Muscle layer of duodenum (tissue), 2 donors: ENCODE data around the gene FCGBP.
A peak's percentile ranks its signal among the peaks of the same experiment; 100 is the strongest.
"Not testable (repeated sequence)": the region's sequence is repeated elsewhere in the genome, so short reads cannot be mapped to it uniquely, and the experiment has no call there.

Source experiments
- H3K27ac ChIP-seq: one replicate; pipeline ENCODE4 v1.7.0; 2013; ENCODE audit warnings: mild to moderate bottlenecking, low read length
- H3K27me3 ChIP-seq: one replicate; pipeline ENCODE4 v1.7.0; 2013; ENCODE audit warnings: low read depth, mild to moderate bottlenecking, control low read depth, low read length
- H3K36me3 ChIP-seq, 2 donors: one replicate each; pipeline ENCODE4 v1.7.0; 2013; ENCODE audit warnings: low read length in 2 of 2, control low read depth in 1 of 2, mild to moderate bottlenecking in 1 of 2; ENCODE audit not compliant: insufficient read depth in 2 of 2, control insufficient read depth in 1 of 2
- H3K4me1 ChIP-seq, 2 donors: one replicate each; pipeline ENCODE4 v1.7.0; 2013; ENCODE audit warnings: low read length in 2 of 2, mild to moderate bottlenecking in 2 of 2, control low read depth in 1 of 2, moderate library complexity in 1 of 2; ENCODE audit not compliant: insufficient read depth in 2 of 2, control insufficient read depth in 1 of 2
- H3K4me3 ChIP-seq, 2 donors: one replicate each; pipeline ENCODE4 v1.7.0; 2013; ENCODE audit warnings: low read length in 2 of 2, low read depth in 1 of 2, mild to moderate bottlenecking in 1 of 2
- H3K9me3 ChIP-seq, 2 donors: one replicate each; pipeline ENCODE4 v1.7.0; 2013; ENCODE audit warnings: low read length in 2 of 2, control low read depth in 1 of 2, mild to moderate bottlenecking in 1 of 2; ENCODE audit not compliant: control insufficient read depth in 1 of 2
- donor health status: healthy.

The FCGBP gene

GRCh38 chr19:39967561-39967960, 33.1 kb upstream of the FCGBP start:
- Histone ChIP-seq H3K27ac (no peak overlapping the region), H3K36me3 (peaks cover 0 to 3% of the 10 kb centered on the region in 2 donors), H3K4me3 (no peak overlapping the region), H3K27me3 (no peaks in the 10 kb centered on the region), H3K4me1 (peaks cover 7 to 10% of the 10 kb centered on the region in 2 donors), H3K9me3 (no peaks in the 10 kb centered on the region)

- H3K36me3 ChIP-seq: no peaks in the 10 kb centered on the region
- H3K4me3 ChIP-seq: no peak overlapping the region
- H3K4me1 ChIP-seq: peaks cover under 1 to 2% of the 10 kb centered on the region in 2 donors
- no peaks in the 10 kb centered on the region for H3K27me3 ChIP-seq
- no peak overlapping the region for H3K27ac ChIP-seq
- H3K9me3 ChIP-seq: no peaks in the 10 kb centered on the region
Measured at GRCh38 chr19:39966617-39967016, 32.2 kb upstream of the FCGBP start.

- Histone ChIP-seq H3K36me3 (no peaks in the 10 kb centered on the region), H3K4me3 (no peak overlapping the region), H3K27ac (no peak overlapping the region), H3K4me1 (no peaks in the 10 kb centered on the region), H3K9me3 (no peaks in the 10 kb centered on the region), H3K27me3 (no peaks in the 10 kb centered on the region)
Measured at GRCh38 chr19:39963898-39964297, 29.5 kb upstream of the FCGBP start.

GRCh38 chr19:39959407-39959806, 25.0 kb upstream of the FCGBP start:
- not testable (repeated sequence) for H3K36me3 ChIP-seq, H3K4me3 ChIP-seq, H3K27me3 ChIP-seq, H3K4me1 ChIP-seq, H3K27ac ChIP-seq, H3K9me3 ChIP-seq

GRCh38 chr19:39958942-39959341, 24.5 kb upstream of the FCGBP start:
- not testable (repeated sequence) for H3K27me3 ChIP-seq, H3K4me3 ChIP-seq, H3K36me3 ChIP-seq, H3K27ac ChIP-seq, H3K9me3 ChIP-seq, H3K4me1 ChIP-seq

- H3K9me3 ChIP-seq, H3K27ac ChIP-seq: not testable (repeated sequence)
Measured at GRCh38 chr19:39957886-39958285, 23.5 kb upstream of the FCGBP start.

GRCh38 chr19:39953915-39954314, 19.5 kb upstream of the FCGBP start:
- H3K9me3 ChIP-seq: no peaks in the 10 kb centered on the region
- no peak overlapping the region for H3K4me3 ChIP-seq
- no peaks in the 10 kb centered on the region for H3K27me3 ChIP-seq
- no peak overlapping the region for H3K27ac ChIP-seq
- no peaks in the 10 kb centered on the region for H3K36me3 ChIP-seq
- no peaks in the 10 kb centered on the region for H3K4me1 ChIP-seq

More at GRCh38 chr19:39957886-39958285, 23.5 kb upstream of the FCGBP start:
- H3K27me3 ChIP-seq, H3K4me3 ChIP-seq, H3K36me3 ChIP-seq, H3K4me1 ChIP-seq: not testable (repeated sequence)

- H3K27ac ChIP-seq: no peak overlapping the region
Measured at GRCh38 chr19:39951686-39952085, 17.3 kb upstream of the FCGBP start.

GRCh38 chr19:39951065-39951650, 16.7 kb upstream of the FCGBP start:
- Histone ChIP-seq H3K9me3 (no peaks in the 10 kb centered on the region), H3K4me3 (no peak overlapping the region), H3K27ac (no peak overlapping the region), H3K27me3 (no peaks in the 10 kb centered on the region), H3K36me3 (no peaks in the 10 kb centered on the region), H3K4me1 (no peaks in the 10 kb centered on the region)

More at GRCh38 chr19:39951686-39952085, 17.3 kb upstream of the FCGBP start:
- Histone ChIP-seq H3K9me3 (no peaks in the 10 kb centered on the region), H3K36me3 (no peaks in the 10 kb centered on the region), H3K27me3 (no peaks in the 10 kb centered on the region), H3K4me3 (no peak overlapping the region), H3K4me1 (no peaks in the 10 kb centered on the region)

- Histone ChIP-seq H3K4me3 (no peak overlapping the region), H3K9me3 (no peaks in the 10 kb centered on the region), H3K36me3 (no peaks in the 10 kb centered on the region), H3K4me1 (no peaks in the 10 kb centered on the region), H3K27ac (no peak overlapping the region), H3K27me3 (no peaks in the 10 kb centered on the region)
Measured at GRCh38 chr19:39949026-39949747, 14.8 kb upstream of the FCGBP start.

- H3K4me1 ChIP-seq: no peaks in the 10 kb centered on the region
- H3K27ac ChIP-seq: no peak overlapping the region
- no peak overlapping the region for H3K4me3 ChIP-seq
- H3K27me3 ChIP-seq: no peaks in the 10 kb centered on the region
- H3K36me3 ChIP-seq: no peaks in the 10 kb centered on the region
- H3K9me3 ChIP-seq: no peaks in the 10 kb centered on the region
Measured at GRCh38 chr19:39946532-39946931, 12.1 kb upstream of the FCGBP start.

GRCh38 chr19:39943586-39943985, 9.2 kb upstream of the FCGBP start:
- Histone ChIP-seq H3K36me3 (no peaks in the 10 kb centered on the region), H3K27me3 (no peaks in the 10 kb centered on the region), H3K9me3 (peaks cover 4 to 7% of the 10 kb centered on the region in 2 donors), H3K4me1 (peaks cover 0 to 2% of the 10 kb centered on the region in 2 donors), H3K27ac (peak overlapping the region; percentile 63), H3K4me3 (no peak overlapping the region)
